Natural killer cell treated with Interleukin-12 subunit alpha and Interleukin-12 subunit beta and Interleukin-15 and Interleukin-18, amount 100 ng/mL, for 72 hours (primary cell): Measurements from ENCODE around the gene PLA2G4A. TPM values are rescaled to one million over a fixed set of nuclear protein-coding genes. Genes with fewer than 3 reads are reported as not detected.
A peak's percentile ranks its signal among the peaks of the same experiment; 100 is the strongest.

ENCODE experiments used
- ATAC-seq, 2 donors: fragments of 150-1000 bp; cut with Tn5 transposase in 1 of 2; sonication (Bioruptor Pico), chemical (Tn5 transposase) in 1 of 2; 2 replicates each; pipeline ENCODE4 v1.10.0; 2021
- DNase-seq: peaks from one replicate; pipeline ENCODE4 v3.0.0; 2022; ENCODE audit warnings: low spot score
- H3K27ac Mint-ChIP-seq, 2 donors: 1 replicate in 1 of 2; 2 replicates in 1 of 2; pipeline ENCODE4 v1.8.0; 2022; ENCODE audit warnings: mixed read lengths in 2 of 2, mild to moderate bottlenecking in 1 of 2, moderate library complexity in 1 of 2
- H3K27me3 Mint-ChIP-seq, 2 donors: 1 replicate in 1 of 2; 2 replicates in 1 of 2; pipeline ENCODE4 v1.8.0; 2022; ENCODE audit warnings: mixed read lengths in 2 of 2
- H3K36me3 Mint-ChIP-seq: one replicate; pipeline ENCODE4 v1.8.0; 2022; ENCODE audit warnings: mixed read lengths
- H3K4me1 Mint-ChIP-seq, 2 donors: 1 replicate in 1 of 2; 2 replicates in 1 of 2; pipeline ENCODE4 v1.8.0; 2022; ENCODE audit warnings: low read depth in 2 of 2, mixed read lengths in 2 of 2, mild to moderate bottlenecking in 1 of 2
- H3K4me3 Mint-ChIP-seq: one replicate; pipeline ENCODE4 v1.8.0; 2022; ENCODE audit warnings: mixed read lengths
- H3K9me3 Mint-ChIP-seq: 2 replicates; pipeline ENCODE4 v1.8.0; 2022; ENCODE audit warnings: mixed read lengths
- total RNA-seq, 2 donors: library from RNA; stranded (reverse); gene quantifications; one replicate each; pipeline ENCODE4 v1.2.3, GENCODE V29; 2022

The PLA2G4A gene
- total RNA-seq: 1 to 10 TPM in 1 of 2 donors, under 1 TPM in 1; 0.45 to 1.2 TPM

DNA sequence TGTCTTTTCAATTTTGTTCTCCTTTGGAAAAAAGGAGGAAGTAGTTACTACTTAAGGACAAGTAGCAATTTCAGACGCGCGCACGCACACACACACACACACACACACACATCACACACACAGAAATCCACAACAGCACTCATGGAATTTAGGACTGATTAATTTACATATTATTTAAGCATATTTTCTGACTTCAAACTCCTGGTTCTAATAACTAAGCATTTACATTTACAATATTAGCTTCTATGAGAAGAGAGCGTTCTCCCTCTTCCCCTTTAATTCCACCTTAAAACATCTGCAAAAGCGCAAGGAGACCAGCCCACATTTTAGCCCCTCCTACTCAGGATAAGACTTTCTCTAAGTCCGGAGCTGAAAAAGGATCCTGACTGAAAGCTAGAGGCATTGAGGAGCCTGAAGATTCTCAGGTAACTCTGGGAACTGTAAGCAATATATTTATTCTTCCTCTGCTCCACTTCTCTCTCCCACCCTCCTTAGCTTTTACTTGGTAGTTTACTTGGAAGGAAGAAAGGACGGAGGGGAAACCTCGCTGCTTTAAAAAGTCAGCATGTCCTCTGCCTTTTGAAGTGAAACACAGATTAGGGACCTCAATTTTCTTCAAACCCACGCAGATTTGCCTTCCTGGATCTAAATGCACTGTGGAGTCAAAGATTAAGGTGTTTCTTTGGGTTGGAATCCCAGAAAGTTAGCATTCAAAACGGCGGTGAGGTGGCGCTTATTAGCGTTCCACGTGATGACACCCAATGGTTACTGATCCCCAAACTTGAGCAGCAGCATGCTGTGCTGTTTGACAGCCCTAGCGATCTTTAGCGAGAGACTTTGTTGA is at the start of gene PLA2G4A:
PLA2G4A (plus strand) TSS at position 339 of the 844 bp plus-strand sequence. CDS start 25,406 bp downstream, outside the sequence.
- H3K4me3 Mint-ChIP-seq: peak within 1 kb of the TSS; percentile 77
- no peaks in the 10 kb centered on the region for H3K9me3 Mint-ChIP-seq
- DNase-seq (no peak), ATAC-seq (peak in 1 of 2 donors; percentile 63)
- no peaks in the 10 kb centered on the region for H3K36me3 Mint-ChIP-seq
- H3K4me1 Mint-ChIP-seq: peaks cover 6 to 10% of the 10 kb centered on the region in 2 donors
- peak within 1 kb of the TSS in 1 of 2 donors; percentile 72 for H3K27ac Mint-ChIP-seq
- peaks cover 0 to 6% of the 10 kb centered on the region in 2 donors for H3K27me3 Mint-ChIP-seq

DNA sequence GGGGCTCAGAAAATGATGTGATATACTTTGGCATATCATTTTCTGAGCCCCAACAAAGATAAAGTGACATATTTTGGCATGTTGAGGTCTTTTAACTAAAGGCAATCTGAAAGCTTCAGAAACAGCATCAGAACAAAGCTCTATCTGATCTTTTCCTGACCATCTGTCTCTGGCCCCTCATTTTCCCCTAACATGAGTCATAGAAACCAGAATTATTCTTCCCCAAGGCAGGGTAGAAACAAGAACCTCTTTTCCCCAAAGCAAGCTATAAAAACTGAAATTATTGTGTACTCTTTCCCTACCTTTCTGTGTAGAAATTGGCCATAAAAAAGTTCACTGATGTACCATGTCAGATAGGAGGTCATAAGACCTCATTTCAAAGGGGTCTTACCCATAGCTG is 48.7 kb upstream of the PLA2G4A start:
- no peak overlapping the region for H3K4me3 Mint-ChIP-seq

DNA sequence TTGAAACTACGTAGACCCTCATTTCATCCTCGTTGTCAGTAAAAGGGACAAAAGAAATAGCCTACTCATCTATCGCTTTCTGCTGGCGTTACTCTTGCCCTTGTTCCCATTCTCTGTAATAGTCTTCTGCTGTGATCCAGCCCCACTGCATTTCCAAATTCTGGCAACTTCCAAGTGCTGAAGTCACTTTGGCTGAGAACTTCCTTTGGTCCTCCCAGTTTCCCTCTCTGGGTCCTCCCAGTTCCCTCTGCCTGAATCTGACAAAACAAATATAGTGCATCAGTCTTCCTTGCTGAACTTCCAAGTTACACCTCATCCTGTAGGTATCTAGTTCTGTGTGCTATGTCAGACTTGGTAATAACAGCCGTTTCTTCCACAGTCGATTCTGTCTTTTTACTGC is 47.0 kb upstream of the PLA2G4A start:
- no peak for ATAC-seq
- H3K27me3 Mint-ChIP-seq: no peaks in the 10 kb centered on the region

More for the DNA sequence above, 48.7 kb upstream of the PLA2G4A start:
- ATAC-seq: no peak
- Mint-ChIP-seq H3K9me3 (no peaks in the 10 kb centered on the region), H3K4me1 (peaks cover 0 to 4% of the 10 kb centered on the region in 2 donors), H3K36me3 (no peaks in the 10 kb centered on the region), H3K27me3 (no peaks in the 10 kb centered on the region), H3K27ac (no peak overlapping the region)
- no peak for DNase-seq

DNA sequence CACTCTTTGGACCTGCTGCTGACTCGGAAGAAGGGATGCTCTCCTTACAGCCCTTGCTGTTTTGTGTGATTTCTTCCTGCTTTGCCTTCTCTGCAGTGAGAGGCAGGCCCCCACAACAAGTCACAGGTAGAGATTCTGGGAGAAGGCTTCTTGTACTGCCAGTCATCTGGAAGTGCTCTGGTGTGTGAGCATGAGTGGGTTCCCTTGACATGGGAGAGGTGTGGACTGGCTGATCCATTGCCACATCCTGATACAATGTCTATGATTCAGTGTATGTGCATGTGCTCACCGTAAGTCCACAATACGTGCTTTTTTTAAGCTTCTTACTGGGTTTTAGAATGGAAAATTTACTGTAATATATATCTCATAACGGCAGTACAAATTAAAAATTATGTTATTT is 46.0 kb upstream of the PLA2G4A start:
- ATAC-seq (no peak), DNase-seq (no peak)
- Mint-ChIP-seq H3K27me3 (no peaks in the 10 kb centered on the region), H3K4me1 (no peaks in the 10 kb centered on the region), H3K9me3 (no peaks in the 10 kb centered on the region), H3K27ac (no peak overlapping the region), H3K36me3 (no peaks in the 10 kb centered on the region), H3K4me3 (no peak overlapping the region)

More for the DNA sequence above, 47.0 kb upstream of the PLA2G4A start:
- Mint-ChIP-seq H3K9me3 (no peaks in the 10 kb centered on the region), H3K4me1 (no peaks in the 10 kb centered on the region), H3K36me3 (no peaks in the 10 kb centered on the region), H3K27ac (no peak overlapping the region), H3K4me3 (no peak overlapping the region)
- no peak for DNase-seq

DNA sequence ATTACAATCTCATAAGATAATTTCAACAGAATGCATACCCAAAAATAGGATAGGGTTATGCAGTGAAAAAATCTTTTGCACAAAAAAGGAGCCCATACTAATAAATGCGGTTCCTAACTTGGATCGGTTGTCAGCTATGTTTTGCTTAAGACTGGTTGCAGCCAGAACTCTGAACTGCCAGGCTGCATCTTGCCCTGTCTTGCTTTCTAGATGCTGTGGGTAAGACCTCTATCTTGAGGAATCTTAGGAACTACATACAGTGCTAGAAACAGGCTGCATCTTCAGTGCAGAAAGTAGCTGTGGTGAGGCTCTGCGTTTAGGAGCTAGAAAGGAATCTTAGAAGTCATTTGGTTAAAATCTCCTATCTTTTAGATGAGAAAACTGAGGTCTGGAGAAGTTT is 45.6 kb upstream of the PLA2G4A start:
- Mint-ChIP-seq H3K4me1 (no peaks in the 10 kb centered on the region), H3K27me3 (no peaks in the 10 kb centered on the region), H3K36me3 (no peaks in the 10 kb centered on the region), H3K9me3 (no peaks in the 10 kb centered on the region), H3K27ac (no peak overlapping the region), H3K4me3 (no peak overlapping the region)
- ATAC-seq (no peak), DNase-seq (no peak)

DNA sequence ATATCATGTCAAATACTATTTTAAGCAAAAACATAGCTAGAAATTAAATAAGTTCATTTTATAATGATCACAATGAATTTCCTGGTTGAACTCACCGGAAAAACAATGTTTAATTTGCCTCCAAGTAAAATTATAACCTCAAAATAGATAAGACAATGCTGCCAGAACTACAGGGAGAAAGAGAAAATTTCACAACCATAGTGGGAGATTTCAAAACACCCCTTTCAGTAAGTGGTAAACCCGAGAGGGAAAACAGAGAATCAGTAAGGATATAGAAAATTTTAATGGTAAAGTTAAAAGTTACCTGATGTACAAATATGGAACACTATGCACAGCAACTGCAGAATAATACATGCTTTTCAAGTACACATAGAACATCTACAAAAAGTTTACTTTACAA is 43.2 kb upstream of the PLA2G4A start:
- H3K4me3 Mint-ChIP-seq: no peak overlapping the region
- peaks cover 0 to 4% of the 10 kb centered on the region in 2 donors for H3K27me3 Mint-ChIP-seq
- H3K27ac Mint-ChIP-seq: no peak overlapping the region
- H3K4me1 Mint-ChIP-seq: no peaks in the 10 kb centered on the region
- ATAC-seq (no peak), DNase-seq (no peak)
- H3K36me3 Mint-ChIP-seq: no peaks in the 10 kb centered on the region
- H3K9me3 Mint-ChIP-seq: no peaks in the 10 kb centered on the region

DNA sequence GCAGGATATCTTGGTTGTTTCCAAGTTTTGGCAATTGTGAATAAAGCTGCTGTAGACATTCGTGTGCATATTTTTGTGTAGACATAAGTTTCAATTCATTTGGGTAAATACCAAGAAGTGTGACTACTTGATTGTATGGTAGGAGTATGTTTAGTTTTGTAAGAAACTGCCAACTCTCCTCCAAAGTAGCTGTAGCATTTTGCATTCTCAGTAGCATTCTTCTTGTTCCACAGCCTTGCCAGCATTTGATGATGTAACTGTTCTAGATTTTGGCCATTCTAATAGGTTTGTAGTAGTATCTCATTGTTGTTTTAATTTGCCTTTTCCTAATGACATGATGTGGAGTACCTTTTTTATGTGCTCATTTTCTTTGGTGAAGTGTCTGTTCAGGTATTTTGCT is 38.6 kb upstream of the PLA2G4A start:
- no peak for DNase-seq
- no peaks in the 10 kb centered on the region for H3K36me3 Mint-ChIP-seq
- no peaks in the 10 kb centered on the region for H3K9me3 Mint-ChIP-seq
- H3K27me3 Mint-ChIP-seq: peaks cover 0 to 4% of the 10 kb centered on the region in 2 donors
- no peak for ATAC-seq
- H3K4me3 Mint-ChIP-seq: no peak overlapping the region
- no peak overlapping the region for H3K27ac Mint-ChIP-seq
- H3K4me1 Mint-ChIP-seq: peaks cover 5 to 9% of the 10 kb centered on the region in 2 donors

DNA sequence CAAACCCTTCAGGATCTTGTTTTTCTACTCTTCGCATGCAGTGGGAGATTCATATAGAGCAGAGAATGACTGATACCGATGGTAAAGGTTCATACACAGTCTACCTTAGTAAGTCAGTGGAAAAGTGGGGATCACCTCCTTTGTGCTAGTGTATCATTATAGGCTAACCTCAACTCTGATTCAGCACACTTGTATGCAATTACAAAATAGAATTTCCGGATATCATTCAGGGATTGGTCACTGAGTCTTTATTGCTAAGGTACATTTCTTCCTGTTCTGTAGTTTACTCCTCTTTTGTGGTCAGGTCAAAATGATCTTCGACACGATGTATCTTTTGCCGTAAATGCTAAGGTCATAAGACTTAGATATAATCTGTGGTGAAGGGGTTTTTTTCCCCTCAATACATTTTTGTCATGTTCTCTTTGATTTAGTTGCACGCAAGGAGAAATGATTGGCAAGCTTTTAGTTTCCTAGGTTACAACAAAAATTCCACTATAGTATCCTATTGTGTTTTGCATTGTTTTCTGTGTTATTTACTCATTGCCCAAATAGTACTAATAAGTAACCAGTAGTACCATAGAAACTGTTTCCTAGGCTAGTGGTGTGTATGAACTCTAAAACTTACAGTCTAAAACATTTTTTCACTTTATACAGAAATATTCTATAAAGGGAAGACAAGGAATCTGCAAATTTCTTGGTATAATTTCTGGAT is 35.7 kb upstream of the PLA2G4A start:
- H3K27me3 Mint-ChIP-seq: peaks cover 0 to 4% of the 10 kb centered on the region in 2 donors
- H3K36me3 Mint-ChIP-seq: no peaks in the 10 kb centered on the region
- DNase-seq (no peak), ATAC-seq (peak in 1 of 2 donors; percentile 48)
- no peaks in the 10 kb centered on the region for H3K9me3 Mint-ChIP-seq
- H3K4me3 Mint-ChIP-seq: no peak overlapping the region
- H3K4me1 Mint-ChIP-seq: peaks cover 5 to 9% of the 10 kb centered on the region in 2 donors
- H3K27ac Mint-ChIP-seq: no peak overlapping the region

DNA sequence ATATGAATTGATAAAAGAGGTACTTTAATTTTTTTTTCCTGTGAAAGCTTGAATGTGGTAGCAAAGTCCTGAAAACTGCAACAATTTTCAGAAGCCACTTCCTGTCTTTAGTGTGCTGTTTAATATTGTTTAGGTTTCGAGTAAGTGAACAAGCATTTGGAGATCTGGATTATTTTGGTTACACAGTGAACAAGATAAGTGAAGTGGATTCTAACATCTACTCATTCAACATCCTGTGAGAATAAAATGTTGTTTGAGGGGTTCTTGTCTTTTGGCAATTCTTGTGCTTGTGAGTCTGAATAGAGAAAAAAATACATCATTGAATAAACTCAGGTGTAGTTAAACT is 35.2 kb upstream of the PLA2G4A start:
- H3K27me3 Mint-ChIP-seq: peaks cover 0 to 4% of the 10 kb centered on the region in 2 donors
- peaks cover 5 to 9% of the 10 kb centered on the region in 2 donors for H3K4me1 Mint-ChIP-seq
- H3K27ac Mint-ChIP-seq: no peak overlapping the region
- no peak for DNase-seq
- no peak for ATAC-seq
- no peaks in the 10 kb centered on the region for H3K9me3 Mint-ChIP-seq
- no peak overlapping the region for H3K4me3 Mint-ChIP-seq
- no peaks in the 10 kb centered on the region for H3K36me3 Mint-ChIP-seq

DNA sequence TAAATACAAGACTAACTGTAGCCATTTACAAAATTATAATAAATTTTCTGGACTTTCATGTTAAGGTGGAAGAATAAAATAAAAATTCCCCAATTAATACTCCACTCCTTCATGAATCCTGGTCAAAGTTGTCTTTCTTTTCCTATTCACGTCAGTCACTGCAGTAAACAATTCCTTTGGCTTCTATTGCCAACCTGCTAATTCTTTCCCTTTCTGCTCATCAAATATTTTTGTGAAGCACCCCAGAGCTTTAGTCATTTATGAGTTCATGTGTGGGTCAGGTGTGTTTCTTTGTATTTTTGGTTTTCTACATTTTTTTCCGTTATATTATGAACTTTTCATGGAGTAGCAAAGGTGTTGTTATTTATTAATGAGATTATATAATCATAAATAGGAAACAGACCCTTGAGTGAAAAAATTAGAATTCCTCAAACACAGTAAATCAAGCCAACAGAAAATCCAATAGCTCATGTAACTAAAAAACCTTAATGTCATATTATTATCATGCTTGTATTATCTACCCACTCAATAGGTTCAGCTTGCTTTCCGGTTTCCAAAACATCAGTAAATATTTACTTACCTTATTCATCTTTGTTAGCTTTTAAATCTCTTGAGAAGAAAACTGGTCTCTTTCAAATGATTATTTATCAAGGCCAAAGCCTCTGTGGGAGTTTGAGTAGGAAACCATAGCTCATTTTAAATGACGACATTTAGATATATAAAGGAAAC is 29.6 kb upstream of the PLA2G4A start:
- no peaks in the 10 kb centered on the region for H3K9me3 Mint-ChIP-seq
- ATAC-seq: no peak
- DNase-seq: no peak
- H3K4me1 Mint-ChIP-seq: no peaks in the 10 kb centered on the region
- no peak overlapping the region for H3K4me3 Mint-ChIP-seq
- no peaks in the 10 kb centered on the region for H3K27me3 Mint-ChIP-seq
- H3K36me3 Mint-ChIP-seq: no peaks in the 10 kb centered on the region
- H3K27ac Mint-ChIP-seq: no peak overlapping the region

DNA sequence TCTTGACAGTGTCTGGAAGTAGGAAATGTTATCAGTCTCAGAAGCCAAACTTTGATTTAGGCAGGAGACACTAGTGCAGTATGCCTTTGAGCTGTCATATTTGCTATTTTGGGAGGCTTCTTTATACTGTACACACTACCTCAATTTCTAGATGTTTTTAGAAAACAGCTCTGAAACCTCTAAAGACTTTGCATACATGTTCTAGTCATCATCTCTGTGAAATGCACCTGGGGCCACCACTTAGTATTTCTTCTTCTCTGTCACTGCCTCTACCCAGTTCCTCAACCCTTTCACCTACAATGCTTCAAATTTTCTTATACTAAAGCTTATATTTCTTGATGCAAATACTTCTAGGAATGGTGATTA is 29.1 kb upstream of the PLA2G4A start:
- Mint-ChIP-seq H3K27me3 (no peaks in the 10 kb centered on the region), H3K4me3 (no peak overlapping the region), H3K27ac (no peak overlapping the region), H3K9me3 (no peaks in the 10 kb centered on the region), H3K4me1 (no peaks in the 10 kb centered on the region), H3K36me3 (no peaks in the 10 kb centered on the region)
- ATAC-seq (no peak), DNase-seq (no peak)

DNA sequence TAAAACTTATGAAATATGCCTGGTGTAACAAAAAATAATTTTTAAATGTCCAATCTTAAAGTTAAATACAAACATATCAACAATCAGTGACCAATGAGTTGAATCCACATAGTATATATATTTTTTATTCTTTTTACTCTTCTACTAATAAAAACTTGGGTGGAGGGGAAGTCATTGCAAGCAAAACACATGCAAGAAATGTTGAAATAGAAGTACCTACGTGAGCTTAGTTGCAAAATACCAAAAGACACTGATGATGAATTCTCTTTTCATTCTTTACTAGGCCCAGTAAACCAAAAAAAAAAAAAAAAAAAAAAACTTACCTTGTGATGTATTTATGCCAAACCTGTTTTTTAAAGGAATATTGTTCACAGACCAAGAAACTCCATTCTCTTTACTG is 26.4 kb upstream of the PLA2G4A start:
- no peak overlapping the region for H3K27ac Mint-ChIP-seq
- no peaks in the 10 kb centered on the region for H3K9me3 Mint-ChIP-seq

DNA sequence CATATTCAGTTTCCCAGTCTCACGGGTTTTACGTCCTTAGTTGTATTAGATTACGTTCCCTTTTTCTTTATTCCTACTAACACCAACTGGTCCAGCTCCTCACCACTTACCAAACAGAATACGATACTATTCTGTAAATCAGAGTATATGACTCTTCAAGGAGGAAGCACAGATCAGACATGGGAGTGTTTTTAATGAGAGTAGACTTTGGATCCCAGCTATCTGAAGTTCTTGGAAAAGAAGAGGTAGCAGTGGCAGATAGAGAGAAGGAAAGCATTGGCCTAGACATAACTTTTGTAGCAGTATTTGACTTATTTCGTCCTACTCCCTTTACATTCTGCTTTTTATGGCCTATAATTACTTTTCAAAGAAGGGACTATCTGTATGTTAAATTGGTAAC is 24.1 kb upstream of the PLA2G4A start:
- Mint-ChIP-seq H3K4me1 (no peaks in the 10 kb centered on the region), H3K36me3 (no peaks in the 10 kb centered on the region), H3K9me3 (no peaks in the 10 kb centered on the region), H3K27me3 (no peaks in the 10 kb centered on the region), H3K4me3 (no peak overlapping the region), H3K27ac (no peak overlapping the region)
- ATAC-seq (no peak), DNase-seq (no peak)

More for the DNA sequence above, 26.4 kb upstream of the PLA2G4A start:
- Mint-ChIP-seq H3K4me1 (no peaks in the 10 kb centered on the region), H3K4me3 (no peak overlapping the region), H3K36me3 (no peaks in the 10 kb centered on the region), H3K27me3 (no peaks in the 10 kb centered on the region)
- DNase-seq (no peak), ATAC-seq (no peak)

DNA sequence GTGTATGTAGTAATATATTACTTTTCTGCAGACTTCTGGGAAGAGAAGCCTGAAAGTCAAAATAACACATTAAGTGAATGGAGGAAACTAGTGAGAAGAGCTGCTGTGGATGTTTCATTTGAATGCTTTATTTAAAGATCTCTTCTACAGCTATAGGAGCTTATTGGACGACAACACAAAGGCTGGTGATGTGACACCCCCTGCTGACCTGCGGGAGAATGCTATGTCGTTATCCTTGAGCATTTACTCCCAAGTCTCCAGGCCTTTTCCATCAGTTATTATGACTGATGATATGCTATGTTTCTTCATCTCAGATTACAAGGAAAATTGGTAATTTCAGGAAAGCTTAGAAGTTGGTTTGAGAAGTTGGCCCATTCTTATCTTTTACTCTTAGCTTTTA is 22.3 kb upstream of the PLA2G4A start:
- Mint-ChIP-seq H3K27me3 (no peaks in the 10 kb centered on the region), H3K4me1 (no peaks in the 10 kb centered on the region), H3K27ac (no peak overlapping the region), H3K9me3 (no peaks in the 10 kb centered on the region), H3K36me3 (no peaks in the 10 kb centered on the region), H3K4me3 (no peak overlapping the region)
- DNase-seq (no peak), ATAC-seq (no peak)
